ENCODE results near the gene PXK. TPM values are rescaled to one million over a fixed set of nuclear protein-coding genes. Genes with fewer than 3 reads are reported as not detected.
A peak's percentile ranks its signal among the peaks of the same experiment; 100 is the strongest.

The PXK gene
- total RNA-seq, 4 donors from 2014 or later = 98.6 to 139 (median 123) TPM

- H3K36me3 ChIP-seq = peaks cover 18 to 49% of the 10 kb centered on the region in 2 donors
- no peaks in the 10 kb centered on the region for H3K27me3 ChIP-seq
- intact Hi-C loops (cut with DNase I) = loop anchor here (5.0 to 10.0 kb wide), 3 partner anchors 108 to 235 kb away; partner anchors contain the start of gene ACOX2
- H3K4me1 ChIP-seq = peaks cover 0 to 23% of the 10 kb centered on the region in 2 donors
- 71 to 76% methylated on average over 7 of the region's 7 CpGs for WGBS, 2 donors
- peak overlapping the region in 2 of 3 donors; percentile 53 to 71 for H3K27ac ChIP-seq
- H3K4me3 ChIP-seq (replicated peaks in 1 of 3) = no peak overlapping the region
- TF ChIP-seq POLR2A (IDR thresholded peaks at IDR 0.05) (no peak), CTCF (IDR thresholded peaks at IDR 0.05) (no peak)
- no peaks in the 10 kb centered on the region for H3K9me3 ChIP-seq
- peak in 1 of 2 donors; percentile 12 for DNase-seq
Measured at GRCh38 chr3:58419780-58420507, 87.3 kb downstream of the PXK start.

- Histone ChIP-seq H3K4me3 (replicated peaks in 1 of 3) (no peak overlapping the region), H3K36me3 (peaks cover 27 to 58% of the 10 kb centered on the region in 2 donors), H3K4me1 (peaks cover 0 to 23% of the 10 kb centered on the region in 2 donors), H3K27me3 (no peaks in the 10 kb centered on the region), H3K9me3 (no peaks in the 10 kb centered on the region), H3K27ac (peak overlapping the region in 1 of 3 donors; percentile 42)
- WGBS, 2 donors = 83 to 93% methylated on average over 7 of the region's 7 CpGs
- no peak for DNase-seq
- intact Hi-C loops (cut with DNase I) = loop anchor here (10.0 kb wide), 2 partner anchors 114 to 236 kb away; partner anchors contain the start of gene ACOX2
- TF ChIP-seq POLR2A (IDR thresholded peaks at IDR 0.05) (no peak), CTCF (IDR thresholded peaks at IDR 0.05) (no peak)
Measured at GRCh38 chr3:58421004-58421403, 88.3 kb downstream of the PXK start.

GRCh38 chr3:58422756-58423325, 90.1 kb downstream of the PXK start:
- H3K36me3 ChIP-seq = peaks cover 42 to 73% of the 10 kb centered on the region in 2 donors
- no peak for TF ChIP-seq POLR2A (IDR thresholded peaks at IDR 0.05)
- TF ChIP-seq CTCF (IDR thresholded peaks at IDR 0.05) = peak in 5 of 6 experiments; percentile 19 to 59 (median 30)
- 67 to 71% methylated on average over 7 of the region's 8 CpGs for WGBS, 2 donors
- H3K4me3 ChIP-seq (replicated peaks in 1 of 3) = no peak overlapping the region
- peak; percentile 55 to 67 for DNase-seq
- intact Hi-C loops (cut with DNase I) = loop anchor here (10.0 kb wide), 2 partner anchors 112 to 238 kb away; partner anchors contain the start of gene ACOX2
- peak overlapping the region; percentile 5 to 46 (median 7) for H3K27ac ChIP-seq
- H3K9me3 ChIP-seq = no peaks in the 10 kb centered on the region
- peaks cover 0 to 23% of the 10 kb centered on the region in 2 donors for H3K4me1 ChIP-seq
- H3K27me3 ChIP-seq = no peaks in the 10 kb centered on the region

- H3K9me3 ChIP-seq = no peaks in the 10 kb centered on the region
- H3K4me1 ChIP-seq = peaks cover 0 to 22% of the 10 kb centered on the region in 2 donors
- TF ChIP-seq CTCF (IDR thresholded peaks at IDR 0.05) (no peak), POLR2A (IDR thresholded peaks at IDR 0.05) (no peak)
- 78 to 82% methylated on average over 8 of the region's 8 CpGs for WGBS, 2 donors
- no peaks in the 10 kb centered on the region for H3K27me3 ChIP-seq
- DNase-seq = no peak
- intact Hi-C loops (cut with DNase I) = loop anchor here (10.0 kb wide), 2 partner anchors 110 to 240 kb away; partner anchors contain the start of gene ACOX2
- H3K27ac ChIP-seq = peak overlapping the region in 1 of 3 donors; percentile 34
- H3K36me3 ChIP-seq = peaks cover 60 to 91% of the 10 kb centered on the region in 2 donors
- no peak overlapping the region for H3K4me3 ChIP-seq (replicated peaks in 1 of 3)
Measured at GRCh38 chr3:58424613-58425012, 91.9 kb downstream of the PXK start.
